ENCODE results near the gene NVL.

DNA sequence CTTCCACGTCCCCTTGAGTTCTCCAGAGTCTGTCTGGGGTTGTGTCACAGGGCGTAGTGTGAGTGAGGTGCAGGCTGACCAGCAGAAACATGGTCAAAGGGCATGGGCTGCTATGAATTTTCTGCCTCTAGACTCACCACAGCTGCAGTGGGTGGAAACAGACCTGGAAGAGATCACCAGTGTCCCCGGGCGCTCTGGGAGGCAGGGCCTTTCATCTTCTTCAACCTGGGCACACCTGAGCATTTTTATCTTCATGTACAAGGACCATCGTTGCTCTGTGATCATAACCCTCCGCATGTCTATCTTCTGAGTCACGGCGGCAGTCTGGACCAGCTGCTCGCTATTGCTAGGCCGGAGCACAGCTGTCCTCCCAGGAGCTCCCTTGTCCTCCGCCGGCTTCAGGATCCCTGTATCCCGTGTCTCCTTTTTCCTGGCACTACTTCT, 117.3 kb downstream of the NVL start:
- TF ChIP-seq, protein P1, sequence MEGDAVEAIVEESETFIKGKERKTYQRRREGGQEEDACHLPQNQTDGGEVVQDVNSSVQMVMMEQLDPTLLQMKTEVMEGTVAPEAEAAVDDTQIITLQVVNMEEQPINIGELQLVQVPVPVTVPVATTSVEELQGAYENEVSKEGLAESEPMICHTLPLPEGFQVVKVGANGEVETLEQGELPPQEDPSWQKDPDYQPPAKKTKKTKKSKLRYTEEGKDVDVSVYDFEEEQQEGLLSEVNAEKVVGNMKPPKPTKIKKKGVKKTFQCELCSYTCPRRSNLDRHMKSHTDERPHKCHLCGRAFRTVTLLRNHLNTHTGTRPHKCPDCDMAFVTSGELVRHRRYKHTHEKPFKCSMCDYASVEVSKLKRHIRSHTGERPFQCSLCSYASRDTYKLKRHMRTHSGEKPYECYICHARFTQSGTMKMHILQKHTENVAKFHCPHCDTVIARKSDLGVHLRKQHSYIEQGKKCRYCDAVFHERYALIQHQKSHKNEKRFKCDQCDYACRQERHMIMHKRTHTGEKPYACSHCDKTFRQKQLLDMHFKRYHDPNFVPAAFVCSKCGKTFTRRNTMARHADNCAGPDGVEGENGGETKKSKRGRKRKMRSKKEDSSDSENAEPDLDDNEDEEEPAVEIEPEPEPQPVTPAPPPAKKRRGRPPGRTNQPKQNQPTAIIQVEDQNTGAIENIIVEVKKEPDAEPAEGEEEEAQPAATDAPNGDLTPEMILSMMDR (IDR thresholded peaks at IDR 0.05; ENCODE audit: insufficient read depth, low read depth, low read length) = no peak
- TF ChIP-seq EZH2 (IDR thresholded peaks at IDR 0.05; ENCODE audit: insufficient read depth, low read length) = no peak

All from astrocyte (in vitro differentiated cells and primary cell).